ENCODE results near the gene KMT2D.

Gene KMT2D, protein sequence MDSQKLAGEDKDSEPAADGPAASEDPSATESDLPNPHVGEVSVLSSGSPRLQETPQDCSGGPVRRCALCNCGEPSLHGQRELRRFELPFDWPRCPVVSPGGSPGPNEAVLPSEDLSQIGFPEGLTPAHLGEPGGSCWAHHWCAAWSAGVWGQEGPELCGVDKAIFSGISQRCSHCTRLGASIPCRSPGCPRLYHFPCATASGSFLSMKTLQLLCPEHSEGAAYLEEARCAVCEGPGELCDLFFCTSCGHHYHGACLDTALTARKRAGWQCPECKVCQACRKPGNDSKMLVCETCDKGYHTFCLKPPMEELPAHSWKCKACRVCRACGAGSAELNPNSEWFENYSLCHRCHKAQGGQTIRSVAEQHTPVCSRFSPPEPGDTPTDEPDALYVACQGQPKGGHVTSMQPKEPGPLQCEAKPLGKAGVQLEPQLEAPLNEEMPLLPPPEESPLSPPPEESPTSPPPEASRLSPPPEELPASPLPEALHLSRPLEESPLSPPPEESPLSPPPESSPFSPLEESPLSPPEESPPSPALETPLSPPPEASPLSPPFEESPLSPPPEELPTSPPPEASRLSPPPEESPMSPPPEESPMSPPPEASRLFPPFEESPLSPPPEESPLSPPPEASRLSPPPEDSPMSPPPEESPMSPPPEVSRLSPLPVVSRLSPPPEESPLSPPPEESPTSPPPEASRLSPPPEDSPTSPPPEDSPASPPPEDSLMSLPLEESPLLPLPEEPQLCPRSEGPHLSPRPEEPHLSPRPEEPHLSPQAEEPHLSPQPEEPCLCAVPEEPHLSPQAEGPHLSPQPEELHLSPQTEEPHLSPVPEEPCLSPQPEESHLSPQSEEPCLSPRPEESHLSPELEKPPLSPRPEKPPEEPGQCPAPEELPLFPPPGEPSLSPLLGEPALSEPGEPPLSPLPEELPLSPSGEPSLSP (N-terminal part only)

DNA sequence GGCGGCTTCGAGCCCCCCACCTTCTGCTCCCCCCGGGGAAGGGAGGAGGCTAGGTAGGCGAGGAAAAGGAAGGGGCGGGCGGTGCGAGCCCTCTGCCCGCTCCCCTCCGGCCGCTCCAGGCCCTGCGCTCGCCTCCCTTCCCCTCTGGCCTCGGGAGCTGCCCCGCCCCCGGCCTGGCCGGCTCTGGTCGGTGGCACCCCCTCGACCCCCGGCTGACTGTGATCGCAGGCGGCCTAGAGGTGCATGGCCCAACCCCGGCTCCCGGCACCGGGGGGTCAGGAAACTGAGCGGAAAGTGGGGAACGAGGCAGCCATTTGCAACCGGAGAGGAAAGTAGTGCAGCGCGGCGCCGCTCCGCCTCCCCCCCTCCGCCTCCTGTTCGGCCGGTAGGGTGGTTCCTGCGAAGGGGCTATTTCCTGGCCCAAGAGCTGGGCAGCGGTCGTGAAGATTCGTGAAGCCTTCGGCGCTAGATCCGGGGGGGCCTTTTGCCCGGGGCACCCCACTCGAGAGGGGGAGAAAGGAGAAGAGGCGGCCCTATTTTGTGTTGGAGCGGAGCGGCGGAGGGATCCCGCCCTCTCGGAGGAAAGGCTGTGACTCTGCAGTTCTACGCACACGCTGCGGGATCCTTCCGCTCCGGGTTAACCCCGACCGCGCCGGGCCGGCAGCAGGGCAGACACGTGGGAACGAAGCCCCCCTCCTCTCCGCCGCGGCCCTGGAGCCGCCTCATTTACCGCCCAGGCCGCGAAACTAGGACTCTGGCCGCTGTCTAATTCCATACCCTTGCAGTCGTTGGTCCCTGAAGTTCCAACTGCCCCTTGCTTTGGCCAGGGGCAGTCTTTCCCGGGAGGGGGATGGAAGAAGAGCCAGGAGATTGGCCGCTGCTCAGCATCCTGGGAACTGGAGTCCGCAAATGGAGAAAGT is at the start of gene KMT2D:
Gene KMT2D (minus strand): TSS at position 558 of the 920 bp plus-strand sequence. CDS start 5,470 bp downstream, outside the sequence.
- peak; percentile 82 to 86 for DNase-seq

DNA sequence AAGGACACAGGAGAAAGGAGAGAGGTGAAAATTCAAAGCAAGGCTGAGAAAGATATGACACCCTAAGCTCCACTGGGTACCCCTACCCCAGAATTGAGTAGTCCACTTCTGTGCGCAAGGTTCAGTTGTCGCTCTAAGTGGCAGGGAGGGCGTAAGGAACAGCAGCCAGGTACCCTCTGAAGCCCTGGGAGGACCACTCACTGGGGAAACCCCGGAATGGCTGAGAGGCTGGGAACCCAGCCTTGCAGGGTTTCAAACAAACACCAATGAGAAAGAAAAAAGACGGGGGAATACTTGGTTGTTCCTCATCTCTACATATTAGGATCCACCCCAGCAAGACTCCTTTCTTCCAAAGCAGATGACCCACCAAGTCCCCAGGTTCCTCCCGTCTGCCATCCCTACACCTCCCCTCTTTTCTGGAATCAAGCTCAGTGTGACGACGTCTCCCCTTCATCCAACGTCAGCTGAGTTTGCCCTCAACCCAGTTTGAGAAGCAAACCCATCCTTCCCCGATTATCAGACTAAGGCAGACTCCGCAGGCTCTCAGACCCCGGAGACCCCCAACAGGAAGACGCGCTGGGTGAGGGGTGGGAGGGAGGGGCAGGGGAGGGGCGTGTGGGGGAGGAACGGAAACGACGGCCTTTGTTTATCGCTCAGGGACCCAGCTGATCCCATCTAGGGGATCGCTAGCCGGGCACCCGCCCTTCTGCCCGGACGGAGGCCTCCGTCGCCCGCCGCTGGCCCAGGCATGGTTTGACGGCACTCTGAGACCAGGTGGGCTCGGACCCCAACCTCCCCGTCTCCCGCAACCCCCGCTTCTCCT is 49.3 kb upstream of the KMT2D start:
- DNase-seq, result no peak

DNA sequence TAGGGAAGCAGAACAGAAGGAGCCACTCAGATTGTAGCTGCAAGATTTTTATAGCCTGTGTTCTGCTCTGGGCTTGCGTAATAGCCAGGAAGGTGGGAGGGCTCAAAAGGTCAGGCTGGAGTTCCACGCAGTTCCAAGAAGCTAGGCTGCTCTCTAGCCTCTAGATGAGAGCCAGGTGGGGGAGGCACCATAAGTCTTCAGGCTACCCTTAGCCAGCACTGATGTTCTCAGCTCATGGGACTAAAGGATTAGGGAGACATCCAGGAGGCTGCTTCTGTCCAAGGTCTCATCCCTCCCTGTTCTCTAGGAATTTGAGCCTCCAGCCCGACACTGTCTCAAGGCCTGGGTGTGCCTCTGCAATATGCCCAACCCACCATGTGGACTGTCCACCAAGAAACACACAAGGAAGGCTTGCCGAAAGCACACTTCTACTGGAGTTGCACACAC is 48.4 kb upstream of the KMT2D start:
- DNase-seq, result no peak

DNA sequence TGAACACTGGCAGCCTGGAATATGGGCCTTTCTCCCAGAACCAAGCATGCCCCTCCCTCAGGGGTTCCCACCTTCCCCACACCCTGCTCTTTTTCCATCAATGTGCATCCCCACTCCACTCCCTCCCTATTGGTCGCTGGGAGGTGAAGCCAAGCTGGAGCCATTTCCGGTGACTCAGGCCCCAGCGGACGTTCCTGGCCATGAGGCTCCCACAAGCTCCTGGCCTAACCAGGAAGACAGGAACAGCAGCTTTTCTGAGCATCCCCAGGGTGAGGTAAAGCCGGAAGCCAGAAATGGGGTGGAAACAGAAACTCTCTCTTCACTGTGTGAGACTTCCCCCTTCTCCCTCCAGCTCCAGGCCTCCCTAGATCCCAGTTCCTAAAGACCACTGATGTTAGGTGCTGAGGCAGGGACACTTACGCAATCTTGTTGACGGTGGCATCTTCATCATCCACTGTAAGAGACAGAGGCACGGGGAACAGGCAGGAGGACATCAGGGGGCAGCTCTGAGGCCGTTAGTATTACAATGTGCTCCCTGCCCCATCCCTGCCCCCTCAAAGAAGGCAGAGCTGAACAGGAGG is 45.0 kb upstream of the KMT2D start:
- no peak for DNase-seq

DNA sequence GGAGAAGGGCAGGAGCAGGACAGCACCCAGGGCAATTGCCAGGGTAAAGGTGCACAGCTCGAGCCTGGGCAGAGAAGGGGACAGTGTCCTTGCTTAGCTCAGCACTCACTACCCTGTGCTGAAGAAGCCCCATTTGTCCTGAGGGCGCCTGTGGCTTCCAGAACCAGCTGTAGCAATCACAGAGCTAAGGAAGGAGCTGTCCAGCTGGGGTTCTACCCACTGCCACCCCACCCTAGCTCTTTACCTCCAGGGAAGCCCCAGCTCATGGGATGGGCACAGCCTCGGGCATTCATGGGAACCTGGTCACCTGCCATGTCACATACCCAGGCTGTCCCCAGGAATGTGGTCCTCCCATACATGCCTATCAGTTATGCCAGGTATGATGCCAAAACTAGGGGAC is 44.2 kb upstream of the KMT2D start:
- DNase-seq, result no peak

DNA sequence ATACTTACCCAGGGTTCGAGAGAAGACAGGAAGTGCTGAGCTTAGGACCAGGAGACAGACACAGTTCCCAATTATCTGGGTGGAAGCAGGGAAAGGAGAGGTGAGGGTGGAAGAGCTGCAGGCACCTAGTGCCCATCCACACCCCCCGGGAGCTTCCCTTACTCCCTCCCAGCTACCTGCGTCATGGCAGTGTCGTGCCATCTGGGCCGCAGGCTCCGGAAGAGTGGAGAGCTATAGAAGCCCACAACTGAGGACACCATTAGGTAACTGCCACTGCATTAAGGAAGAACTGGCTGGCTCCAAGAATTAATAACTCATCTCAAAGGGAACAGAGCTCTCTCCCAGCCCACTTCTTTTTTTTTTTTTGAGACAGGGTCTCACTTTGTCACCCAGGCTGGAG is 39.8 kb upstream of the KMT2D start:
- DNase-seq, result no peak

DNA sequence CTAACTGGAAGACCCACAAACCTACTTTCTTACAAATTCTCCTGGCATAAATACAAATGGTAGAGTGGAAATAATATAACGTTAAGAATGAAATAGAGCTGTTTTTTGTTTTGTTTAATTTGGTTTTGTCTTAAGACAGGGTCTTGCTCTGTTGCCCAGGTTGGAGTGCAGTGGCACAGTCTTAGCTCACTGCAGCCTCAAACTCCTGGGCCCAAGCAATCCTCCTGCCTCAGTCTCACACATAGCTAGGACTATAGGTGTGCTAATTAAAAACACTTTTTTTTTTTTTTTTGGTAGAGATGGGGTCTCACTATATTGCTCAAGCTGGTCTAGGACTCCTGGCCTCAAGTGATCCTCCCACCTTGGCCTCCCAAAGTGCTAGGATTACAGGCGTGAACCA is 38.1 kb upstream of the KMT2D start:
- DNase-seq, result no peak

DNA sequence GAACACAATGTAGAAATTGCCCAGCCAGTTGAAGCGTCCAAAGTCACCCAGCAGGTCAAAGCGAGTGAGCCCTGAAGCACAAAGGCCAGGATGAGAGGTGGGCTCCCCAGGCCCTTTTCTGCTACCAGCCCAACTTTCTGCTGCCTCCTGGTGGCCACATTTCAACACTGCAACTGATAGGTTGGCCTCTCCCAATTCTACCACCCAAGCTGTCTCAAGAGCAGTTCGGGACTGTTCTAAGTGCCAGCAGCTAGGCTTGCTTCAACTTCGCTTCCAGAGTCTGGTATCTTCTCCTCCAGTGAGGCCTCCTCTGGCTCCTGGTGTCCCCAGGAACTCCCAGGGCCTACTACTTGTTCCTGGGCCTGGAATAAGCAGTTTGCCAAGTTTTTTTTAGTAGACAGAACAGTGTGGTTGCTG is 37.4 kb upstream of the KMT2D start:
- DNase-seq, result peak; percentile 56 to 64

DNA sequence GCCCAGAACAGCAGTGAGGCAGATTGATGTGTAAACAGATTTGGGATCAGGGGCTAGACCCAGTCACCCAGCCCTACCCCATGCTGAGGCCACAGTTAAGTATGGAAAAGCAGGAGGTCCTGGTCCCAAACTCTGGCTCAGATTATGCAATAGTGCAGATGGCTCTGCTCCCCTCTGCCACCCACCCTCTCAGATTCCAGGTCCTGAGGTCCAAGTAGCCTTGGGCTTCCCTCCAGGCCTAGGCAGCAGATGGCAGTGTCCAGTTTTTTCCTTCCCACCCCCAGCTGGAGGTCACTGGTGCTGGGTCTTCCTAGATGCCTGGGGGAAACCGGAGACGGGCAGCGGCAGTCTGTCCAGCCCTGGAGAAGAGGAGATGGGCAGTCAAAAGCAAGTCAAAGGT is 36.8 kb upstream of the KMT2D start:
- no peak for DNase-seq

DNA sequence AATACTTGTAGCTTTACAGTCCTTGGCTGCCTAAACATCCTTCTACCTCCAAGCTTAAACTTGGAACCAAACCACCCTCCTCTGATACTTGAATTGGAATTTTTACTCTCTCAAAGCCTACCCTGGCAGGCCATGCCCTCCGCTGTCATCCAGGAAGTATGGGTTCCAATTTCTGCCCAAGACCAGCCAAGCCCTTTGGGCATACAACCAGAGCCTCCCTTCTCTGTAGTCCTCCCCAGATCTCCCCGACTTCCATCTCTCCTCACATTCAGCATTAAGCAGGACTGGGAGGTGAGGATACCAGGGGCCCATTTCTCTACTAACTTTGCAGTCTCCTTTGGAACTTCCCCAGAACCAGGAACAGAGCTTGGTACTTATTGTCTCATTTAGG is 34.4 kb upstream of the KMT2D start:
- no peak for DNase-seq

DNA sequence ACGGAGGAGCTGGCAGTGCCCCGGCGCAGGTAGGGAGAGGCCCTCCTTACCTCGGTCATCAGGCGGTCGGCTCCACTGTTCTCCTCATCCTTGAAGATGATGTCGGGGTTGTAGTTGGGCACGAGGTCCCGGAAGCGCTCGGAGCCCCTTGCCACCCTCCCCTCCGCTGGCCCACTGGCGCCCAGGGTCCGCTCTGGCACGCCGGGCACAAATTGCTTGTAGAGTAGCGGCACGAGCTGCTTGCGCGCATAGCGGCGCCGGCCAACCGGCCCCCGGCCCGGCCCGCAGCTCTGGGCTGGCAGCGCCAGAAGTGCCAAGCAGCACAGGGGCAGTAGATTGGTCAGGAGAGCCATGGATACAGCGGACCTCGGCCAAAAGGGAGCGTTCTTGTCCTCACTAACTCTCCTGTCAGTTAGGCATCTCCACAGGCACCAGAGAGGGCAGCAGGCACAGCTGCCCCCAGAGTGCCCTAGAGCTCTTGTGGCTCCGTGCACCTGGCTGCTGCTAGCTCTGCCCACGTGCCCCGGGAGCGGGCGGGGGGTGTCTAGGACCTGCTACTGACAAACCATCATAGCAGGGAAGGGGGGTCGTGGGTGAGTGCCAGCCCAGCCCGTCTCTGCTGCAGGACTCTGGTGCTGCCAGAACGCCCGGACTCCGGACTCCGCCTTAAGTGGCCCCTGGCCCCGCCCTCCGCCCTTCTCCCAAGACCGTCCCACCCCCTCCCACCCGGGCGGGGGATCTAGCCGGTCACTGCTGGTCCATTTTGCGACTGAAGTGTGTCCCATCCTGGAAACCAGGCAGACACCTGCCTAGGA is 33.8 kb upstream of the KMT2D start, which contains the start of gene DHH:
Gene DHH (minus strand): TSS at position 642 of the 815 bp plus-strand sequence. CDS start 289 bp downstream, at position 353.
- no peak for DNase-seq

DNA sequence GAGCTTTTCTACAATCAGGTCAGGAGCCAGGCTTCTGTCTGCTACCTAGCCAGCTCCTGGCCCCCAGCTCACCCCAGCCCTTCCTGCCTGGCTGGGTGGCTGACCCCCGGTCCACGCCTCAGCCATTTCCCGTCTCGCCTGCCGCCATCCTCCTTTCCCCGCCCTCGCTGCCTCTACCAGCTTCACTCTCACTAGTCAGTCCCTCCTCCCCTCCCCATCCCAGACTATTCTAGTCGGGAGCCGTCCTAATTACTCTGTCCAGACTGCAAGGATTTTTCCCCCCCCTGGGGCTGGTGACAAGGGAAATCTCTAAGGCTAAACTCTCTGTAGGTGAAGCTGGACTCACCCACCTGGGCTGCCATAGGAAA is 33.2 kb upstream of the KMT2D start:
- no peak for DNase-seq

DNA sequence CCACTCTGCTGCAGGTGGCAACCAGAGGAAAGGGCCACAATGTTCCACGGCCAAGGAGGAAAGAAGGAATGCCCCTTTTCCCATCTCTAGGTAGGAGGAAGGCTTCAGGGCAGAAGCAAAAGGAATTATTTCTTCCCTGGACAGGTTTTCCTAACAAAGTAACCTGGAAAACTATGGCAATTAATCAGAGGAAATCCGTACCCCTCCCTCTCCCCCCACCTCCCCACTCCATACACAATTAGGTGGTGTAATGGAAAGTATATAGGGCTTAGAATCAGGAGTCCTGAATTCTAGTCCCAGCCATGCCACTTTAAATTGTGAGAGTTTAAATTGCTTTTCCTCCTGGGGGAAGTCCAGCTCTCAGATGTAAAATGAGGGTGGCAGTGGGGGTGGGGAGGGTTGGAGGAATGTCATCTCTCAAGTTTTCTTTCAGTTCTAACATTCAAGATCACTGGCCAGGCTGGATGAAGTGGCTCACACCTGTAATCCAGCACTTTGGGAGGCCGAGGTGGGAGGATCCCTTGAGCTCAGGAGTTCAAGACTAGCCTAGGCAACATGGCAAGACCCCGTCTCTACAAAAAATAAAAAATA is 32.3 kb upstream of the KMT2D start:
- DNase-seq, result no peak

DNA sequence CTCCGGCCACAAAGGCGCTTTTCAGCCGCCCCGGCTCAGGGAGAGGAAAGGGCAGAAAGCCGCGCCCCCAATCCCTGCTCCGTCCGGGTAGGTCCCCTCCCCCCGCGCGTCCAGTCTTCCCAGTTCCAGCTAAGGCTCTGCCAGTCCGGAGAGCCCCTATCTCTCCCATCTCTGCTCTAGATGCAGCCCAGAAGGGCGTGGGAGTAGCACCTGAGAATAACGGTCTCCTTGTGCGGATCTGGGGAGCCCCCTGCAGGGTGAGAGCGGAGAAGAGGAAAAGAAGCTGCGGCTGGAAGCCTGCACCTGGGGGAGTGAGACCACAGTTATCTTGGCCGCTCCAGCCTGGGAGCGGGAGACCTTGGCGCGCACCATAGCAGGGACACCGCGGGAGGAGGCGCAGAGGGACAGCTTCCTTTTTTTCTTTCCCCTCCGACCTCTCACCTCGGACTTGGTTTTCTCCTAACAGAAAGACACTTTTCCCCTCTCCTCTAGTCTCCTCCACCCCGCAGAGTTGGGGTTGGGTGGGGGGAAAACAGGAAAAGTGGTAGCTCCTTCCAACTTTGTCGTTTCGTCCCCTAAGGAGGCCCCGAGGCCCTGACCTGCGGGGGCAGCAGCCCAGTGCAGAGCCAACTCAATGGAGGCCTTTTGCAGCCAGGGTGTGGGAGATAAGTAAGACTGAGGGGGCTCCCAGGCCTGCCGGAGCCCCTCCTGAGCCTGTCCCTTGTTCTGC is 31.7 kb upstream of the KMT2D start:
- DNase-seq, result peak; percentile 43 to 52

DNA sequence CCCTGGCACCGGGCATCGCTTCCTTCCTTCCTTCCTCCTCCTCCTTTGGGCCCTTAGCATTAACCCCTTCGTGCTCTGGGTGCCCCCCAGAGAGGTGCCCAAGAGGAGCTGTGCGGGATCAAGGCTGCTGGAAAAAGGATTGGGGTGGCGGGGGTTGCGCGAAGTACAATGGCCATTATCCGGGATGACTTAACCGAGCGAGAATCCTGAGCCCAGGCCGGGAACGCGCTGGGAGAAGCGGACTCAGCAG is 31.2 kb upstream of the KMT2D start:
- DNase-seq, result no peak

DNA sequence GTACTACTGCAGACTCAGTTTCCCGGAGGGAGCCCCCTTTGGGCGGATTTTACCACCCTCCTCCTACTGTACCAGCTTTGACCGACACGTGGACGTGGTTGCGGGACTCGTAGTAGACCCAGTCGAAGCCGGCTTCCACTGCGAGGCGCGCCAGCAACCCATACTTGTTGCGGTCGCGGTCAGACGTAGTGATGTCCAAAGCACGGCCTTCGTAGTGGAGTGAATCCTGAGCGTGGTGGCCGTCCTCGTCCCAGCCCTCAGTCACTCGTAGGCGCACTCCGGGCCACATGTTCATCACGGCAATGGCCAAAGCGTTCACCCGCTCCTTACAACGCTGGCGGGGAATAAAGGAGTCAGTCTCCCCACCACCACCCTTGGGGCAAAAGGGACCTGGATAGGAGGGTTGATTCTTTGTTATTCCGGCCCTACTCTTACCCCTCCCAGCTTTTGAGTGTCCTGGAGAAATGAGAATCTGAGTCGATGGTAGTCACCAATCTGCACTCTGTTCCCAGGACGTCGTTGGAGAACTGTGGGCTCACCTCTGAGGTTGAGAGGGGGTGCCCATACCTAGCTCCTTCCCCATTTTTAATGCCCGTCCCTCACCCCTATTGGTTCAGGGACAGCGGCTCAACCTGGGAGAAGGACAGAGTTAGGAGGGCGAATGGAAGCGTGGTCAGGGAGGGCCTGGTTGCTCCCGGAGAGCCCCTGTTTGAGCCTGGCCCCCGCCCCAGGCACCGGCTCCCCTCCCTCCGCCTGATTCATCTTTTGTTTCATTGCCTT is 30.7 kb upstream of the KMT2D start:
- no peak for DNase-seq

DNA sequence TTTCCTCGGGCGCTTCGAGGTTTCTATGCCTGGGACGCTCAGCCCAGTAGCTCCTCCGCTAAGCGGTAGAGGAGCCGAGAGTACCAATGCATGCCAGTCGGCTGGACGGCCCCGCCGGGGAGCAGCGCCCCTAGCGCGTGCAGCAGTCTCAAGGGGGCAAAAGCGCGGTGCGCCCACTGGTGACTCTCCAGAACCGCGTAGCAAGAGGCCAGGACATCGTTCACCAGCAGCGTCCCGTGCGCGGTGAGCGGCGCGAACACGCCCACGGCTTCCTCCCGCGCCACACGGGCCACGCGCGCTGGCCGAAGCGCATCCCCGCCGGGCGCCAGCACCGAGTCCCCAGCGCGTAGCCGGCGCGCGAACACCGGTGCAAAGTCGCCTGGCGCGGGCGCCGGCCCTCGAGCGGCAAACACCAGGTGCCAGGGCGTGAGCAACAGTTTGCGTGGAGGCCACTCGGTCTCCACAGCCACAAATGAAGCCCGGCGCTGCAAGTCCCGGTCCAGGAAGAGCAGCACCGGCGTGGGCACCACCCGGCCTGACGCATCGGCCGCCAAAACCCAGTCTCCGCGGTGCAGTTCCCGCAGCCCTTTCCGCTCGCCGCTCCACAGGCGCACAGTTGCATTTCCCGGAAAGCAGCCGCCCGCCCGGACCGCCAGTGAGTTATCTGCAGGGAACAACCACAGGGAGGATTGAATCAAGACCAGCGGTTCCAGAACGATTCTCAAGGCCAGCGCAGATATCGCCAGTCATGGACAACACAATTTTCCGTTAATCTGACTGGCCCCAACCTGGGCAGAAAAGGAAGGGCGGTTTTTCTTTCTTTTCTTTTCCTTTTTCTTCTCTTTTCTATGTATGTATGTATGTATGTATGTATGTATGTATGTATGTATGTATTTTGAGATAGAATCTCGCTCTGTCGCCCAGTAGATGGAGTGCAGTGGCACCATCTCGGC is 29.5 kb upstream of the KMT2D start:
- DNase-seq, result no peak

DNA sequence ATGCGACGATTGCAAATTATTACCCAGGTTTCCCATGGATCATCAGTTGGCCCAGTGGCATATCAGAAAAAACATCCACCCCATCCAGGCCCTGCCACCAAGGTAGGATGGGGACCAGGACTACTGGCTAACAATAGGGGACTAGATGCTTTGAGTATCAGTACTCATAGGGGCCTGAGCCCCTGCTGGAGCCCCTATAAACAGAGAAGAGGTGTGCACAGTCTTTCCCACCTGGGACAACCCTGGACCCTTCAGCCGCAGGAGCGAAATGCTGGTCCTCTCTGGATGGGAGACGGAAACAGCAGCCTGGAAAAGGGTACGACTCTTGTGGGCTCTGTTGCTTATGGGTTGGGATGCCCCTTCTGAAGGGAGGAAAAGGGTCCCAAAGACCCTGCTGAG is 28.3 kb upstream of the KMT2D start:
- DNase-seq, result no peak
